Spleen (tissue), 7 donors: Measurements from ENCODE around the gene CENPT.

ENCODE experiments used
- CTCF ChIP-seq, 11 experiments: fragments of 200-600 bp in 7 of 11; fragments of 450-650 bp in 4 of 11; sonication (generic) in 4 of 11; IDR thresholded peaks in 8 of 11; conservative IDR thresholded peaks in 3 of 11; 1 replicate in 7 of 11; 2 replicates in 4 of 11; pipeline versions ENCODE4 v1.4.0 to v1.8.0; 2016 to 2021; ENCODE audit warnings: antibody characterized with exemption in 11 of 11, inconsistent platforms in 4 of 11, mild to moderate bottlenecking in 1 of 11
- POLR2A ChIP-seq, 3 donors: fragments of 450-650 bp; IDR thresholded peaks; one replicate each; pipeline ENCODE4 v1.5.1; 2017; ENCODE audit warnings: antibody characterized with exemption in 3 of 3, mild to moderate bottlenecking in 1 of 3
- POLR2AphosphoS5 ChIP-seq, 3 donors: sonication (generic); formaldehyde crosslinking; IDR thresholded peaks; one replicate each; pipeline ENCODE4 v1.5.1; 2017; ENCODE audit warnings: antibody characterized with exemption in 3 of 3
- donor health status: DM: no; HTN: no; CAD: no; lungs with moderate emphysema.
- donor health status: DM: no; HTN: no; CAD: no.
- donor health status: DM: no; HTN: no; CAD: no.

DNA sequence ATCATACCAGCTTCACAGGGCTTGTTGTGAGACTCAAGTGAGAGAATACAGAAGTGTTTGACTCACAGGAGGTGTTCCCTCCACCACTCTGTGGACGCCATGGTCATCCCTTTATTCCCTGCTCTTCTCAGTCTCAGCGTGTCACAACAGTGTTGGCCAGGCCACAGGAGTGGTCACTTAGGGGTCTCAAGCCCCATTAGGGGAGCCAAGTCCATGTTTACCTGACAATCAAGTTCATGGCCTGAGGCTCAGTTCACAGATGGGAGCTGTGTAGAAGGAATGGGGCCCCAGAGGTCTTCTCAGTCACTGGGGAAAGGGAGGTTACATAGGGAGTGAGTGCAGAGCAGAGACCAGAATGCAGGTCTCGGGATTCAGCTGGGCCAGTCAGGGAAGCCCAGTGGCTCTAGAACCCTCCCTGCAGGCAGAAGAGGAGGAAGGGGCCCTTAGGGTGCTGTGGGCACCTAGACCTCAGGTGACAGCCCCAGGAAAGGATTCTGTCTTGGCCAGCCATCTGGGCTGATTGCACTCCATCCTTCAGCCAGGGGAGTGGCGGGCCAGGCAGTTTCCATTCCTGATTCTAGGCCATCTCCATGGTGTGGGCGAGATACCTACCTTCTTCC lies 9.5 kb upstream of the CENPT start:
- TF ChIP-seq CTCF (IDR thresholded peaks at IDR 0.05 in 8 of 11, conservative IDR thresholded peaks at IDR 0.05 in 3 of 11) = no peak
- no peak for TF ChIP-seq POLR2AphosphoS5 (IDR thresholded peaks at IDR 0.05)
- TF ChIP-seq POLR2A (IDR thresholded peaks at IDR 0.05) = no peak
